ENCODE measurements around the gene EPM2AIP1.

DNA sequence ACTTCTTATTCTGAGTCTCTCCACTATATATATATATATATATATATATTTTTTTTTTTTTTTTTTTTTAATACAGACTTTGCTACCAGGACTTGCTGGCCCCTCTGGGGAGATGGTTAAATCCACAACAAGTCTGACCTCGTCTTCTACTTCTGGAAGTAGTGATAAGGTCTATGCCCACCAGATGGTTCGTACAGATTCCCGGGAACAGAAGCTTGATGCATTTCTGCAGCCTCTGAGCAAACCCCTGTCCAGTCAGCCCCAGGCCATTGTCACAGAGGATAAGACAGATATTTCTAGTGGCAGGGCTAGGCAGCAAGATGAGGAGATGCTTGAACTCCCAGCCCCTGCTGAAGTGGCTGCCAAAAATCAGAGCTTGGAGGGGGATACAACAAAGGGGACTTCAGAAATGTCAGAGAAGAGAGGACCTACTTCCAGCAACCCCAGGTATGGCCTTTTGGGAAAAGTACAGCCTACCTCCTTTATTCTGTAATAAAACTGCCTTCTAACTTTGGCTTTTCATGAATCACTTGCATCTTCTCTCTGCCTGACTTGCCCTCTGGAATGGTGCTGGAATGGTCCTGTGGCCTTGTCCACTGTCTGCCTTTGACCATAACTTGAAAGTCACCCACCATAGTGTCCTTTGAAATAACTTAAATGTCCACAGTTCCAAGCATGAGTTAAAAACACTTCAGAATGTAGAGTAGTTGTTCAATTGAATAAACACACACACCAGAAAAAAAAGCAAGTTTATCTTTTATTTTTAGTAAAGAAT, 32.8 kb upstream of the EPM2AIP1 start:
- no peak for TF ChIP-seq CTCF (IDR thresholded peaks at IDR 0.05 in 8 of 11, conservative IDR thresholded peaks at IDR 0.05 in 3 of 11)
- TF ChIP-seq POLR2A (IDR thresholded peaks at IDR 0.05) = no peak
- TF ChIP-seq POLR2AphosphoS5 (IDR thresholded peaks at IDR 0.05) = no peak

Measured in spleen (tissue), 7 donors.